HG02642 (cell line): ENCODE results near the gene GAN.
"Not testable (repeated sequence)": the region's sequence is repeated elsewhere in the genome, so short reads cannot be mapped to it uniquely, and the experiment has no call there.

Experiments used
- ATAC-seq: cut with Tn5 transposase; IDR thresholded peaks from one replicate; pipeline ENCODE4 v1.9.1; 2021; ENCODE audit warnings: mild to moderate bottlenecking; ENCODE audit not compliant: unreplicated experiment, poor library complexity

GAN gene

DNA sequence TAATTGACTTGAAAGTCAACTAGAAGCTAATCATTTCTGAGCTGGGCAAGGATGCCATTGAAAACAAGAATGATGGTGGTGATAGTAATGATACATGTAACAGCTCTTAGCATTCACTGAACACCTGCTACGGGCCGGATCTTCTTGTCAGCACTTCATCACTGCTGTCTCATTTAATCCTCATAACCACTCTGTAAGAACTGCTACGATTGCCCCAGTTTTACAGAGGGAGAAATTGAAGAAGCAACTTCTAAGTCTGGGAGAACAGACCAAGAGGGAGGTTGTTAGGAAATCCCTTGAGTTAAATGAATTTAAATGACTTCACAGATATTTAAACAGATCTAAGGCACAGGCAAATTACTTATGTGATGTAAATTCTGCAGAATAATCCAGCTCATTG lies 7.0 kb upstream of the GAN start:
- ATAC-seq = no peak

DNA sequence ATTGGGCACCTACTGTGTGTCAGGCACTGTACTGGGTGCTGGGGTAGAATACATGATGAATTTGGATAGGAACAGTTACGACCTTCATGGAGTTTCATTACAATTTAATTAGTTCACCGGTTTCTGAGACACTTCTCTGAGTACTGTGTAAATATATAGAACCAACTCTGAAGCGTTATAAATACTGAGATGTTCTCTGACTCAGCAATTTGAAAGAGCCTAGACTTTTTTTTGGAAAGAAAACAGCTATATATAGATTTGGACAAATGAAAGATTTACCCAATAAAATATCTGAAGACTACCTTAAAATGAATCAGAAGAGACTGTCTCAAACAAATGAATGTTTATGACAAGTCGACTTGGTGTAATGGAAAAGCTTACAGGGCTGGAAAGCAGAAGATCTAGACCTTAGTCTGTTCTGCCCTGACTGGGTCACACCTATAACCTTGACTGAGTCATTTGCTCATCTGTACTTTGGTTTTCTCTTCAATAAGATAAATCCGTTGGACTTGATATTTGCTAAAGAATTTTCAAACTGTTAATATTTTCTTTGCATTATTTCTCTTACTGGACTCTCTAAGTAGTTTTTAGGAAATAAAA lies 4.6 kb upstream of the GAN start:
- no peak for ATAC-seq

DNA sequence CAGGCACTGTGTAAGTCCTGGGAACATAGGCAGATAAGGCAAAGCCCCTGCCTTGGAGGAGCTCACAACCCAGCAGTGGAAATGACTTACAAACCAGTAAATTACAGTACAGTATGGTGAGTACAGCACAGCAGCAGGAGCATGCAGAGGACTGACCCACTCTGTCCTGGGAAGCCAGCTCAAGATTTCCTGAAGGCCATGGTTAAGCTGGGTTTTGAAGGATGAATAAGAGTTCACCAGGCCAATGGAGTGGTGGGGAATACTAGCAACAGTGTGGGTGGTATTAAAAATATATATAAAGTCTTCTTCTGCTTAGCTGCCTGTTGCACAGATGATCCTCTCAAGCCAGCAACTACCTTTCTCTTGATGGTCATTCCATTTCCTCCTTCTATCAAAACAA lies 3.0 kb upstream of the GAN start:
- ATAC-seq = no peak

DNA sequence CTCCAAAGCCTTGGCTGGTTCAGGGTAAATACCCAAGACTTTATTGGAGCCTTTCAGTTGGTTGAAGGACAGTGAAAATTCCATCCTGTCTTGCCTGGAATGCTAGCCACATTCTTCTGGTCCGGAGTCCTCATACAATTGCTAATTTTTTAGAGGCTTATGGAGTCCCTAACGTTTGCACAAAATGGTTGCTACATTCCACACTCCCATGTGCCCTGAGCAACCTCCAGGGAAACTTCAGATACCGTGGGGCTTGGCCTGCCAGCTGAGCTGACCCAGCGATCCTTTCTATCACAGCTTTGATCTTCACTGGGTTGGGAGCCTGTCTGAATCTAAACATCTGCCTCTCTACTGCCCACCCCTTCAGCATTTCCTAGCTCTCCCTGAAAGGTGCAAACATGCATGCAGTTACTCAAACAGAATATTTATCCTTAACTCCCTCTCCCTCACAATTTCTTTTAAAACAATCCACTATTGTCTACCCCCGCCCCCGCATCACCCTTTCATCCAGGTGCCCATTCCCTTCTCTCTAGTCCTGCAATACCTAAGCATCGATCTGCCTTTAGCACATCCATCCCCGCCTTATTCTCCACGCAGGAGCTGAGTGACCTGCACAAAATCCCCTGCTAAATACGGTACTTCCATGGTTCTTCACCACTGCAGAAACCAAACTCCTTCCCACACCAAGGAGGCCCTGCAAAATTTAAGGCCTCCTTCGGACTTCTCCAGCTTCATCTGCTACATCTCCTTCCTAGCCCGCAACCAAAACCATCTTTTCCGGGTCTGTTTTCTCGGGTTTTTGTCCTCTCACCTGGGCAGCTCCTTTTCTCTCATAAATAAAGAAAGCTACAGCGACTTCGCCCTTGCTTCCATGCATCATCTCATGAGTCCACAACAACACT lies 810 bp upstream of the GAN start:
- no peak for ATAC-seq

DNA sequence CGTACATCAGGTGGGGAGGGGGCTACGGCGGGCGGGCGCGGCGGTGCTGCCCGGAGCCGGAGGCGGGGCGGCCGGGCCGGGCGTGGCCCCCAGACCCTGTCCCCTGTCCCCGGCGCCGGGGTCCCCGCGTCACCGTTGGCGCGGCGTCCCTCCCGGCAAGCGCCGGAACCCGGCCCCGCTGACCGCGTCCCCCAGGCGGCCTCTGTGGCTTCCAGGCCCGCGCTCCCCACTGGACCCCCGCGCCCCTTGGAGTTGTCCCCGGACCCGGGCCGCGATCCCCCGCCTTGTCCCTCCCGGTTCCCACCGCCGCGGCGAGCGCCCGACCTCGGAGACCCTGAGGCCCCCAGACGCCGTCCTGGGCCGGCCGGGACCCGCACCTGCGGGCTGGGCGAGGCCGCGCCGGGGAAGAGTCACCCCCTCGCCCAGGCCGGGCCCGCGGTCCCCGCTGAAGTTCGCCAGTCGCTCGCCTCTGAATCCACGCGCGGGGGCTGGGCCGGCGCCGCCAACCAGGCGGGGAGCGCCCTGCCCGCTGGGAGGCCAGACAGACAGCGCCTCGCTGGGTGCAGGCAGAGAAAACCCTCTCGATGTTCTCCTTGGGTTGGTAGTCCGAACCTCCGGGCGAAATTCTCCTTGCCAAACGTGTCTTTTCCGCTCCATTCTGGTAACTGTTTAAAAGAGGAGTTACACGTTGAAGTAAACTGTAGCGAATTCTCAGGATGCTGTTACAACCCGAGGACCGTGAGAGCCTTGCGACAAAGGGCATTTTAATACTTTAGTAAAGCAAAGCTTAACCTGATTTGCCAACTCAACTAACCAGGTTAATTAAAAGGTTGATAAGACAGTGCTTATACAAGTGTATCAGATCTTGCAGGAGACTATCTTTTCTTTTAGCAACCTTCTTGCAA lies 761 bp downstream of the GAN start:
- ATAC-seq = peak; percentile 35

DNA sequence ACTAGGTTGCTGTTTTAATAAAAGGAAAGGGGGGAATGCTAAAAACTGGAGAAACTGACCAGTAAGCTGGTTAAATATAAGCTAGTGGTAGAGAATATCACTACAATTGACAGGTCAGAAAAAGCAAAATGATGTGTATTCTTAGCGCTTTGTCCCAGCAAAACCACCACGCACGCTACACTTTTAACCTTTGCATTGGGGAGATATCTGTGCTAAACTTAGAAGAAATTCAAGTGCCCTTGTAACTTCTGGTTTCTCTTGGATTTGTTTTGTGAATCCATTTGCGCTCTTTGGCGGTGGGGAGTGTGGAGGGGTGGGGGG lies 1.4 kb downstream of the GAN start:
- ATAC-seq = no peak

DNA sequence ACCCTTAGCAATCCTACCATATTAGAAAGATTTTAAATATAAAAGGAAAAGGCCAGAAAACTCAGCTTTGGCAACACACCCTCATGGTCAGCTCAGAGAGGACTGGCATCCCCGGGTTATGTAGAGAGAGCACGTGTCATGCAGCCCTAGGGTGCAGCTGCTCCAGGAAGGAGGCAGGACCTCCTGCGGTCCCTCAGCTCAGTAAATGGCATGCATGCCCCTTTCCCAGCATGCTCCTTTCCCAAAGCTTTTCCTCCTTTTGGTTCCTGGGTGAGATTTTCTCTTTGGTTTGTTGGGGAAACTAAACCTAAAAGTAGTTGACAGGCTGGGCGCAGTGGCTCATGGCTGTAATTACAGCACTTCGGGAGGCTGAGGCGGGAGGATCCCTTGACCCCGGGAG lies 3.9 kb downstream of the GAN start:
- no peak for ATAC-seq

DNA sequence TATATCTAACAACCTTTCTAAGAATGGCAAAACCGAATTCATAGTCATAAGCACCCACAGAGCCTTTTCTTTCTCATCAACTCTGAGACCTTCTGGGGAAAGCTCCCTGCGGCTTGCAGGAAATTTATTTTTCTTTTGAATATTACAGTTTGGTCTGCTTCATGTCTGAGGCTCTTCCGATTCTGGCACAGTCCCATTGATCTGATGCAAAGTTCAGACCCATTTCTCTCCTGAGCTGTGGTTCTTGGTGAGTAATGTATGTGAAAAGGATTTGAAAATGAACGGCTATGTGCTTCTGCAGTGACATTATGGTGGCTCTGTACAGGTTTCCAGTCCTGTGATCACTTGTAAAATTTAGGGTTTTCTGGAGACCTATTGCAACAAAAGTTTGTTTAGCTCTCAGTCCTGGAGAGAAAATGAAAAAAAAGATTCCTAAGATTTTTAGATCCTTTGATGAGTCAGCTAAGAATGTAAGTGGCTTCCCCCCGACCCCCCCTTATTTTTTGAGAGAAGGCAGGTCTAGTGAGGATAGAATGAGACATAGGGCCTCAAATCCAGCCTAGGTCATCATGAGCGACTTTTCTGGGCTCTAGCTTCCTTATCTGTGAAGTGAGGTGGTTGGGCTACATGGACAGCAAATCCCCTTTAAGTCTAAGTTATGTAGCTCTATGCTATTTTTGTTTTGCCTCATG lies 4.6 kb downstream of the GAN start:
- ATAC-seq = no peak

DNA sequence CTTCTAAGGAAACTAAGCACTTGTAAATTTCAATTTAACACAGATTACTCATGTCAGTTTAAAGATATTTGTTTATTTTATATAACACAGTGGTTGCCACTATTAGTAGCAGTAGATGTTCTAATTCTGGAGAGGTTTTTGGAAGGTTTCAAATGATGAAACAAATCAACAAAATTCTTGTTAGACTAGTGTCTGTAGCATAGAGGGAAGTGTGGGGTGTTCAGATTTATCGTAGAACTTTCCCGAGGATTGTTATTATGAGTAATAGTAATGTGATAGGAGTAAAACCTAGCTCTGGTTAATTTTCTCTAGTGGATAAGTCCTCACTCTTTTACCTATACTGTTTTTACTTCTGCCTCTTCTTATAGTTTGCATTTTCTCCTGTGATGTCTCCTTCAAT lies 6.3 kb downstream of the GAN start:
- ATAC-seq = no peak

DNA sequence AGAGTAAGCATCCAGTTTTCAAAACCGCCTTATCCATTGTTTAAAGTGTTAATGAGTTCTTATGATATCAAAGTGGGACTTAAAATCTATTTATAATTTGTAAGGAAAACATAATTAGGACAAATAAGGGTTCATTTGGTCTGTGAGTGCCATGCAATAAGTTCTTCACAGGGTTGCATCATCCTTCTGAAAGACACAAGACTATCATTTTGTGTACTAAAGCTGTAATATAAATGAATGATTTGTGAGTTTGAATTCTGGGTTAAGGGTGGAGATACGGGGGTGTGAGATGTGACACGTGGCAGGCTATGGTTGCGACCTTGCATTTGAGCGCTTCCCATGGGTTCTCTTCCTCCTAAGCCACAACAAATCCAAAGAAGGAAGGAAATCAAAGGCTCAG lies 6.8 kb downstream of the GAN start:
- ATAC-seq = no peak

DNA sequence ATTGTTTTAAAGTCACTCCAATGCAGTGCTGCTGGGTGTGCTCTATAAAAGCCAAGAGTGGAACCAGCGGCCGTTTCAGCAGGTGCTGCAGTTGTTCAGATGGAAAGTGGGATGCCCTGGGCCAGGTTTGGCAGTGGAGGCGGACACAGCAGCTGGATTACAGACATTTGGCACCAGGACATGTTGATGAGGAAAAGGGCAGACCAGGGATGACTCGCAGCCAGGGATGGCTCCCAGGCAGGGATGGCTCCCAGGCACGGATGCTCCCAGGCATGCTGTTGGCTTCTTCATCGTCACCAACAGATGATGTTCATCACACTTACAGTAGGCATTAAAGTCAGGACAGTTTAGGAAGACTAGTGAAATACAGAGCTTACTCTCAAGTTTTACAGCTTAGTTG lies 10.0 kb downstream of the GAN start:
- ATAC-seq = no peak

DNA sequence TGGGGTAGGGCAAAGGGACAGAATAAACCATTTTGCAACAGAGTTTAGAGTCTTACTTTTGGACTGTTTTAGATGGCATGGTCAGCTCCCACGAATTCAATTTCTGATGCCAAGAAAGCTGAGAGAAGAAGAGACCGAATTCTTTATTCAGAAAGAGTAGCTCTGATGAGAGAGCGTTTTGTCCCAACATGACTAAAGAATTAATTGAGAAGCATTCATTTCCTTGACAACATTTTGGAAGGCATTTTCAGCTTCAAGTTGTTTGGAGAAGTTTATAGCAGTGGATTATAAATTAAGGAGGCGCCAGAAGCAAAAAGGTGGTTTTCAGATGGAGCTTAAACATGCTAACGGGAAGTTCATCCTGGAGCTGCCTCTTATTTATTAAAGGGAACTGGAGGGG lies 12.2 kb downstream of the GAN start:
- no peak for ATAC-seq

DNA sequence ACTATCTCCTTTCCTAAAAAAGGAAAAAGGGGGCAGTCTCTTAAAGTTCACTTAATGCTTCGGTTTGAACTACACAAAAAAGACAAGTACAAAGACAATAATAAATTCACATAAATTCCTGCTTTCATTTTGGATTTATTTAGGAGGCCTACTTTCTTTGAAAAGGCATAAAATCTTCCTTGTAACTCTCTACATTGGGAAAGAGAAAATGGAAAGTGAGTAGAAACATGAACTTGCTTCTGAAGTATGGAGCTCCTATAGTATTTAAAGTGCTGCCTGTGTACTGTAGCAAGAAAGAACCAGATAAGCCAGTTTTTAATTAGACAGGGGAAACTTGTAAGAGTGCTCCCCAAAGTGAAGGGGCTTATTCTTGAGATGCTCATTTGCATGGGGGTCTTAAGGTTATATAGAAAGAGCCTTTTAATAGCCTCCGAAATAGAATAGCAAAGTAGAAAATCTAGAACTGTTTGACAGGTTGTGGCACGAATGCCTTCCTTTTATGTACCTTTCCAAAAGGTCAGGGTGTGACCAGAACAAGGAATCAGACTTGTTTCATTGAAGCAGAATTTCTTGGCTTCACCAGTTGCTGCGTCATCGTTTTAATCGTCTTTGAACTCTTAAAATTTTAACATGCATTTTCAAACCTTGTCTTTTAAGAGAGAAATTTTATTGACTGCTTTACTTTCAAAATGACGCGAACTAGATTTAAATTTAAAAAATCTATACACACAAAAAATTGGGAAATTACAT lies 12.9 kb downstream of the GAN start:
- ATAC-seq = no peak

DNA sequence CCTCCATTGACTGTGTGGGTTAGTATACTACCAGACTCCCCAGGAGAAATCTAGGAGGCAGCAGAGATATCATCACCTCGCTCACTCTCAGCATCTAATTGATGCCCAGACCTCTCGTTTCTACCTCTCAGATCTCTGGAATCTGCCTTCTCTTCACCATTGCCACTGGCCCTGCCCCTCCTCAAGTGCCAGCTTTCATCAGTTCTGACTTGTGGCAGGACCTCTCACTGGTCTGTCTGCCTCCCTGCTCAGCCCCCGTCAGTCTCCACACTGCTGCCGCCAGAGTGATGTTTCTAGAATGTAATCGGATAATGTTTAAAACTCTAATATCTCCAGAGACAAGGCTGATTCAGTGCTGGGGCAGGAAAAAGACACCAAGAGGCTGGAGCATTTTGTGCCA lies 15.2 kb downstream of the GAN start:
- no peak for ATAC-seq

DNA sequence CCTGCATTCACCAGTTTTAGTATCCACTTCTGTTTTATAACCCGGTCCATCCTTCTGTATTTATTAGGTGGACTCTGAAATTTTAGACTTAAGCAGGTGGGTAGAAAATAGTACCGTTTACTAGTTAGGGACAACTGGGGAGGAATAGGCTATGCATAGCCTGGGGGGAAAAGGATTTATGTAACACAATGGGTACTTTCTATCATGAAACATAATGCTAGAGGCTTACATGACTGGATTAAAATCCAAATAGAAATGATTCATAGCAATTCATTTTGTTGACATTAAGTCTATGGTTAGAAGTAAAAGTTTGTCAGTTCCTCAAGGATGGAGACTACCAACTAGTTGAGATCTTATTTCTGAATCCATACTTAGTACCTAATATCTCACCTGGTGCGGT lies 18.6 kb downstream of the GAN start:
- ATAC-seq = no peak

DNA sequence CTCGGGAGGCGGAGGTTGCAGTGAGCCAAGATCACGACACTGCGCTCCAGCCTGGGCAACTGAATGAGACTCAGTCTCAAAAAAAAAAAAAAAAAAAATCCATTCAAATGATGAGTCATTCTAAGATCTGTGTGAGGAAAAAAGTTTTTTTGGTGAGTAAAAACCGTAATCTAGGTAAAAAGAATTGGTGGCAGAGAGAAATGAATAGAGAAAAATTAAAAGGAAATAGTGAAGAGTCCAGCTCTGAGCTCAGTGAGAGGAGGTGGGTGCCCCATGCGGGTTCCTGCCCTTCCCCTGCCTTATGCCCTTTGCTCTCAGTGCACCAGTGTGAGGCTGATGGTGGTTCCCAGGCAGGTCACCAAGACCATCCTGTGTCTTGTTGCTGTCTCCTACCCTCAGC lies 20.9 kb downstream of the GAN start:
- no peak for ATAC-seq

DNA sequence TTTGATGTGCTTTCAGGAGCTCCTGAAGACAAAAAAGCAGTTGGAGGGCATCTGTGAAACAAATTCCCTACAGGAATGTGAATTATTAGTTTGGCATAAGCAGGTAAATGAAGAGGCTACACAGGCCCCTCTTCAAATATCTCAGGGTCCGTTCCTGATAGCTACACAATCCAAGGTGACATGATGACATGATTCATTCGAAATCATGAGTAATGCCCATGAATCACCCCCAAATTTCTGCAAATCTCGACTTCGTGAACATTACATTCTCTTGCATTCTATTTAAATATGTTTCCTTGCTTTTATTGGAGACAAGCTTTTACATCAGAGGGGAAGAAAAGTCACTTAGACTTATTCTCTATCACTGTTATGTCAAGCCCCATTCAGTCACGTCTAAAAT lies 22.3 kb downstream of the GAN start:
- ATAC-seq = no peak

DNA sequence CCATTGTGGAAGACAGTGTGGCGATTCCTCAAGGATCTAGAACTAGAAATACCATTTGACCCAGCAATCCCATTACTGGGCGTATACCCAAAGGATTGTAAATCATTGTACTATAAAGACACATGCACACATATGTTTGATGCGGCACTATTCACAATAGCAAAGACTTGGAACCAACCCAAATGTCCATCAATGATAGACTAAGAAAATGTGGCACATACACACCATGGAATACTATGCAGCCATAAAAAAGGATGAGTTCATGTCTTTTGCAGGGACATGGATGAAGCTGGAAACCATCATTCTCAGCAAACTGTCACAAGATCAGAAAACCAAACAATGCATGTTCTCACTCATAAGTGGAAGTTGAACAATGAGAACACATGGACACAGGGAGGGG lies 30.4 kb downstream of the GAN start:
- ATAC-seq = not testable (repeated sequence)

DNA sequence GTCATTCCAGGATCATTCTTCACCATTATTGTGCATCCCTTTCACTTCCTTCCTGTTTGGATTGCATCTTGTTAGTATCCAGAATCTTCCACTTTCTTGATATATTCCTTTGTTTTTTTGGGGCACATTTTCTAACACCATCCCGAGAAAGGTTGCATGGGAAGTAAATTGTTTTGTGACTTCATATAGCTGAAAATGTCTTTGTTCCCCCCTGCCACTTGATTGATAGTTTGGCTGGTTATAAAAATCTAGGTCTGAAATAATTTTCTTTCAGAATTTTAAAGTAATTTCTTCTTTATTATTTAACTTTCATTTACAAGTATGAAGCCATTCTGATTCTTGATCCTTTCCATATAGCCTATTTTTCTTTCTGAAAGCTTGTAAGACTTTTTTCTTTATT lies 32.7 kb downstream of the GAN start:
- ATAC-seq = no peak
